ENCODE data around the gene XPA. TPM values are rescaled to one million over a fixed set of nuclear protein-coding genes. Genes with fewer than 3 reads are reported as not detected.

XPA gene
- total and polyA plus RNA-seq, 8 donors, result 4.9 to 12.6 (median 7.0) TPM

- FAIRE-seq, result no peak
- intact Hi-C loops (cut with DNase I), result no loop called here
- H3K4me1 ChIP-seq, result no peaks in the 10 kb centered on the region
- H3K36me3 ChIP-seq, result peaks cover 4 to 49% (median 10%) of the 10 kb centered on the region in 3 donors
- no peaks in the 10 kb centered on the region for H3K9me3 ChIP-seq
- TF ChIP-seq CTCF (IDR thresholded peaks at IDR 0.05), result no peak
- H3K27me3 ChIP-seq, result no peaks in the 10 kb centered on the region
- WGBS, 2 donors, result 85 to 88% methylated on average over 5 of the region's 5 CpGs
- DNase-seq, result no peak
- no peak overlapping the region for H3K4me3 ChIP-seq
- H3K27ac ChIP-seq, result no peak overlapping the region
- ATAC-seq, result no peak
Observed at GRCh38 chr9:97647996-97648395, 49.1 kb downstream of the XPA start.

GRCh38 chr9:97645720-97646119 is 51.4 kb downstream of the XPA start:
- Histone ChIP-seq H3K27me3 (no peaks in the 10 kb centered on the region), H3K4me3 (no peak overlapping the region), H3K9me3 (no peaks in the 10 kb centered on the region), H3K36me3 (peaks cover 4 to 50% (median 10%) of the 10 kb centered on the region in 3 donors), H3K4me1 (no peaks in the 10 kb centered on the region), H3K27ac (no peak overlapping the region)
- no peak for FAIRE-seq
- DNase-seq, result no peak
- no peak for TF ChIP-seq CTCF (IDR thresholded peaks at IDR 0.05)
- ATAC-seq, result no peak
- intact Hi-C loops (cut with DNase I), result no loop called here

- 48 to 49% methylated on average over 2 of the region's 2 CpGs for WGBS, 2 donors
- no peak for DNase-seq
- H3K9me3 ChIP-seq, result no peaks in the 10 kb centered on the region
- no peak overlapping the region for H3K4me3 ChIP-seq
- ATAC-seq, result peak in 1 of 4 donors; percentile 26
- no peaks in the 10 kb centered on the region for H3K27me3 ChIP-seq
- intact Hi-C loops (cut with DNase I), result no loop called here
- peaks cover 25 to 34% (median 32%) of the 10 kb centered on the region in 3 donors for H3K4me1 ChIP-seq
- no peak overlapping the region for H3K27ac ChIP-seq
- TF ChIP-seq CTCF (IDR thresholded peaks at IDR 0.05), result no peak
- peaks cover 0 to 15% (median 5%) of the 10 kb centered on the region in 3 donors for H3K36me3 ChIP-seq
- FAIRE-seq, result no peak
Observed at GRCh38 chr9:97640325-97640724, 56.8 kb downstream of the XPA start.

- ATAC-seq (peak in 2 of 4 donors; percentile 7 to 29), DNase-seq (no peak), FAIRE-seq (no peak)
- WGBS, 2 donors, result 48 to 49% methylated on average over 3 of the region's 3 CpGs
- peaks cover 25 to 38% (median 37%) of the 10 kb centered on the region in 3 donors for H3K4me1 ChIP-seq
- H3K4me3 ChIP-seq, result no peak overlapping the region
- H3K9me3 ChIP-seq, result no peaks in the 10 kb centered on the region
- intact Hi-C loops (cut with DNase I), result no loop called here
- no peaks in the 10 kb centered on the region for H3K27me3 ChIP-seq
- H3K27ac ChIP-seq, result no peak overlapping the region
- no peak for TF ChIP-seq CTCF (IDR thresholded peaks at IDR 0.05)
- peaks cover 0 to 9% (median 4%) of the 10 kb centered on the region in 3 donors for H3K36me3 ChIP-seq
Observed at GRCh38 chr9:97638666-97639065, 58.5 kb downstream of the XPA start.

- FAIRE-seq (no peak), DNase-seq (no peak), ATAC-seq (no peak)
- no peaks in the 10 kb centered on the region for H3K9me3 ChIP-seq
- H3K4me1 ChIP-seq, result peaks cover 28 to 41% (median 39%) of the 10 kb centered on the region in 3 donors
- no peak overlapping the region for H3K27ac ChIP-seq
- no peak overlapping the region for H3K4me3 ChIP-seq
- H3K27me3 ChIP-seq, result no peaks in the 10 kb centered on the region
- no peaks in the 10 kb centered on the region for H3K36me3 ChIP-seq
- intact Hi-C loops (cut with DNase I), result no loop called here
- 70 to 83% methylated on average over 3 of the region's 3 CpGs for WGBS, 2 donors
- TF ChIP-seq CTCF (IDR thresholded peaks at IDR 0.05), result no peak
Observed at GRCh38 chr9:97636903-97637302, 60.2 kb downstream of the XPA start.

Measured in pancreas (tissue), 10 donors.